Type B pancreatic cell (in vitro differentiated cells): ENCODE results near the gene TMEM165. TPM values are rescaled to one million over a fixed set of nuclear protein-coding genes. Genes with fewer than 3 reads are reported as not detected.

ENCODE experiments used
- DNase-seq: peaks from one replicate; pipeline ENCODE4 v3.0.0; 2021; ENCODE audit warnings: mixed read lengths; ENCODE audit not compliant: unreplicated experiment; ENCODE audit errors: extremely low spot score
- H3K27ac Mint-ChIP-seq: 2 replicates; pipeline ENCODE4 v1.8.0; 2021; ENCODE audit warnings: mild to moderate bottlenecking, mixed read lengths
- H3K27me3 Mint-ChIP-seq: 2 replicates; pipeline ENCODE4 v1.8.0; 2021; ENCODE audit warnings: mixed read lengths
- H3K36me3 Mint-ChIP-seq: 2 replicates; pipeline ENCODE4 v1.8.0; 2021; ENCODE audit warnings: mixed read lengths
- H3K4me1 Mint-ChIP-seq: one replicate; pipeline ENCODE4 v1.8.0; 2021; ENCODE audit warnings: mixed read lengths; ENCODE audit not compliant: unreplicated experiment
- H3K4me3 Mint-ChIP-seq: 2 replicates; pipeline ENCODE4 v1.8.0; 2021; ENCODE audit warnings: mild to moderate bottlenecking, mixed read lengths
- H3K9me3 Mint-ChIP-seq: 2 replicates; pipeline ENCODE4 v1.8.0; 2021; ENCODE audit warnings: mixed read lengths
- CTCF ChIP-seq: fragments of 200-600 bp; sonication (generic); conservative IDR thresholded peaks from 2 replicates; pipeline ENCODE4 v1.5.0; 2021; ENCODE audit warnings: antibody characterized with exemption, mild to moderate bottlenecking
- total RNA-seq: library from RNA; stranded (reverse); gene quantifications from 2 replicates; pipeline ENCODE4 v1.2.1, GENCODE V29; 2021; ENCODE audit warnings: low replicate concordance

The TMEM165 gene
- total RNA-seq, 1 donor from 2014 or later: 69.2 TPM

- Mint-ChIP-seq H3K36me3 (peaks cover 24% of the 10 kb centered on the region), H3K4me3 (no peak overlapping the region), H3K4me1 (no peaks in the 10 kb centered on the region), H3K27me3 (no peaks in the 10 kb centered on the region), H3K27ac (no peak overlapping the region), H3K9me3 (no peaks in the 10 kb centered on the region)
- DNase-seq: no peak
- TF ChIP-seq CTCF: no peak
Observed at GRCh38 chr4:55431710-55432336, 36.1 kb downstream of the TMEM165 start.

GRCh38 chr4:55435141-55435841 is 39.5 kb downstream of the TMEM165 start:
- no peak overlapping the region for H3K27ac Mint-ChIP-seq
- H3K27me3 Mint-ChIP-seq: no peaks in the 10 kb centered on the region
- H3K36me3 Mint-ChIP-seq: peaks cover 23% of the 10 kb centered on the region
- no peak overlapping the region for H3K4me3 Mint-ChIP-seq
- no peaks in the 10 kb centered on the region for H3K9me3 Mint-ChIP-seq
- TF ChIP-seq CTCF: peak; percentile 45
- DNase-seq: no peak
- no peaks in the 10 kb centered on the region for H3K4me1 Mint-ChIP-seq

GRCh38 chr4:55437356-55437796 is 41.6 kb downstream of the TMEM165 start:
- no peak overlapping the region for H3K4me3 Mint-ChIP-seq
- peaks cover 20% of the 10 kb centered on the region for H3K36me3 Mint-ChIP-seq
- H3K9me3 Mint-ChIP-seq: no peaks in the 10 kb centered on the region
- H3K27me3 Mint-ChIP-seq: no peaks in the 10 kb centered on the region
- H3K4me1 Mint-ChIP-seq: no peaks in the 10 kb centered on the region
- H3K27ac Mint-ChIP-seq: peak overlapping the region; percentile 68
- no peak for DNase-seq
- no peak for TF ChIP-seq CTCF

GRCh38 chr4:55437823-55438222 is 42.1 kb downstream of the TMEM165 start:
- no peaks in the 10 kb centered on the region for H3K27me3 Mint-ChIP-seq
- peaks cover 23% of the 10 kb centered on the region for H3K36me3 Mint-ChIP-seq
- no peak overlapping the region for H3K4me3 Mint-ChIP-seq
- no peaks in the 10 kb centered on the region for H3K9me3 Mint-ChIP-seq
- H3K27ac Mint-ChIP-seq: peak overlapping the region; percentile 68
- DNase-seq: no peak
- TF ChIP-seq CTCF: no peak
- H3K4me1 Mint-ChIP-seq: no peaks in the 10 kb centered on the region

GRCh38 chr4:55438314-55438713 is 42.6 kb downstream of the TMEM165 start:
- Mint-ChIP-seq H3K27me3 (no peaks in the 10 kb centered on the region), H3K9me3 (no peaks in the 10 kb centered on the region), H3K27ac (peak overlapping the region; percentile 68), H3K4me1 (no peaks in the 10 kb centered on the region), H3K36me3 (peaks cover 23% of the 10 kb centered on the region), H3K4me3 (no peak overlapping the region)
- TF ChIP-seq CTCF: no peak
- no peak for DNase-seq
